ENCODE results near the gene ICAM3.

The ICAM3 gene

DNA sequence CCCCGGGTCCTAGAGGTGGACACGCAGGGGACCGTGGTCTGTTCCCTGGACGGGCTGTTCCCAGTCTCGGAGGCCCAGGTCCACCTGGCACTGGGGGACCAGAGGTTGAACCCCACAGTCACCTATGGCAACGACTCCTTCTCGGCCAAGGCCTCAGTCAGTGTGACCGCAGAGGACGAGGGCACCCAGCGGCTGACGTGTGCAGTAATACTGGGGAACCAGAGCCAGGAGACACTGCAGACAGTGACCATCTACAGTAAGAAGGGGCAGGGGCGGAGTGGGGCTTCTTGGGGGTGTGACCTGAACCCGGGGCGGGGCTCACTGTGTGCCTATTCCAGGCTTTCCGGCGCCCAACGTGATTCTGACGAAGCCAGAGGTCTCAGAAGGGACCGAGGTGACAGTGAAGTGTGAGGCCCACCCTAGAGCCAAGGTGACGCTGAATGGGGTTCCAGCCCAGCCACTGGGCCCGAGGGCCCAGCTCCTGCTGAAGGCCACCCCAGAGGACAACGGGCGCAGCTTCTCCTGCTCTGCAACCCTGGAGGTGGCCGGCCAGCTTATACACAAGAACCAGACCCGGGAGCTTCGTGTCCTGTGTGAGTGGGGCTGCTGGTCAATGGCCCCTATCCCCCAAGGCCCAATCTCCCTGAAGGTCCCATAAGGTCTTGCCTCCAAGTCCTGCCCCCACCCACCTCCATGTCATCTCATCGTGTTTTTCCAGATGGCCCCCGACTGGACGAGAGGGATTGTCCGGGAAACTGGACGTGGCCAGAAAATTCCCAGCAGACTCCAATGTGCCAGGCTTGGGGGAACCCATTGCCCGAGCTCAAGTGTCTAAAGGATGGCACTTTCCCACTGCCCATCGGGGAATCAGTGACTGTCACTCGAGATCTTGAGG, 55.1 kb downstream of the ICAM3 start:
- Histone ChIP-seq H3K36me3 (ENCODE audit: insufficient read depth) (no peaks in the 10 kb centered on the region), H3K27ac (no peak overlapping the region), H3K4me2 (no peak overlapping the region), H2AFZ (ENCODE audit: low read depth) (no peak overlapping the region), H3K9ac (no peak overlapping the region), H3K27me3 (ENCODE audit: insufficient read depth, low read depth) (no peaks in the 10 kb centered on the region), H4K20me1 (ENCODE audit: insufficient read depth) (no peaks in the 10 kb centered on the region), H3K79me2 (ENCODE audit: insufficient read depth, low read depth) (no peaks in the 10 kb centered on the region), H3K4me1 (ENCODE audit: low read depth, poor library complexity, severe bottlenecking) (peaks cover 5% of the 10 kb centered on the region), H3K4me3 (IDR thresholded peaks at IDR 0.05; ENCODE audit: insufficient read depth, low read depth, low read length) (no peak overlapping the region)
- TF ChIP-seq, protein P1, sequence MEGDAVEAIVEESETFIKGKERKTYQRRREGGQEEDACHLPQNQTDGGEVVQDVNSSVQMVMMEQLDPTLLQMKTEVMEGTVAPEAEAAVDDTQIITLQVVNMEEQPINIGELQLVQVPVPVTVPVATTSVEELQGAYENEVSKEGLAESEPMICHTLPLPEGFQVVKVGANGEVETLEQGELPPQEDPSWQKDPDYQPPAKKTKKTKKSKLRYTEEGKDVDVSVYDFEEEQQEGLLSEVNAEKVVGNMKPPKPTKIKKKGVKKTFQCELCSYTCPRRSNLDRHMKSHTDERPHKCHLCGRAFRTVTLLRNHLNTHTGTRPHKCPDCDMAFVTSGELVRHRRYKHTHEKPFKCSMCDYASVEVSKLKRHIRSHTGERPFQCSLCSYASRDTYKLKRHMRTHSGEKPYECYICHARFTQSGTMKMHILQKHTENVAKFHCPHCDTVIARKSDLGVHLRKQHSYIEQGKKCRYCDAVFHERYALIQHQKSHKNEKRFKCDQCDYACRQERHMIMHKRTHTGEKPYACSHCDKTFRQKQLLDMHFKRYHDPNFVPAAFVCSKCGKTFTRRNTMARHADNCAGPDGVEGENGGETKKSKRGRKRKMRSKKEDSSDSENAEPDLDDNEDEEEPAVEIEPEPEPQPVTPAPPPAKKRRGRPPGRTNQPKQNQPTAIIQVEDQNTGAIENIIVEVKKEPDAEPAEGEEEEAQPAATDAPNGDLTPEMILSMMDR (conservative IDR thresholded peaks at IDR 0.05; ENCODE audit: low read depth, low read length), result no peak
